ENCODE measurements around the gene ANKRD23. TPM values are rescaled to one million over a fixed set of nuclear protein-coding genes. Genes with fewer than 3 reads are reported as not detected.
"Not testable (repeated sequence)": the region's sequence is repeated elsewhere in the genome, so short reads cannot be mapped to it uniquely, and the experiment has no call there.

ANKRD23 gene
- polyA plus RNA-seq, 1 of the 3 experiments (the other 2 are of a cell fraction), result 3.1 TPM

GRCh38 chr2:96863575-96864342 lies 19.9 kb upstream of the ANKRD23 start:
- no peak overlapping the region for H3K4me2 ChIP-seq
- peaks cover 0 to 22% of the 10 kb centered on the region in 2 experiments; a peak in 1 of 4 replicates for H3K4me1 ChIP-seq (ENCODE audit: control insufficient read depth in 1 of 2, insufficient read depth in 2 of 2, low read depth in 1 of 2, low read length in 1 of 2)
- no peaks in the 10 kb centered on the region for H3K27me3 ChIP-seq (ENCODE audit: insufficient read depth)
- CTCF ChIA-PET, result interaction anchor here (0.9 to 6.8 kb wide), 4 partner anchors 12 to 248 kb away, joined by 3 to 93 read pairs (median 3); no protein-coding TSS in a partner anchor
- no peaks in the 10 kb centered on the region for H3K9me2 ChIP-seq
- peaks cover 12% of the 10 kb centered on the region for H3F3A ChIP-seq (replicated peaks; ENCODE audit: insufficient read depth)
- peaks cover 5 to 66% of the 10 kb centered on the region in 2 experiments for H3K36me3 ChIP-seq (replicated peaks in 1 of 2; ENCODE audit: control insufficient read depth in 1 of 2, insufficient read depth in 2 of 2, low read length in 1 of 2)
- H3K27ac ChIP-seq (ENCODE audit: low read depth in 2 of 2, low read length in 1 of 2), result no peak overlapping the region
- H3K4me3 ChIP-seq (ENCODE audit: low read depth in 2 of 2, low read length in 1 of 2), result no peak overlapping the region
- H3K79me2 ChIP-seq (ENCODE audit: insufficient read depth), result peaks cover 34% of the 10 kb centered on the region
- TF ChIP-seq JUND (IDR thresholded peaks at IDR 0.05), result no peak
- TF ChIP-seq, protein P1, sequence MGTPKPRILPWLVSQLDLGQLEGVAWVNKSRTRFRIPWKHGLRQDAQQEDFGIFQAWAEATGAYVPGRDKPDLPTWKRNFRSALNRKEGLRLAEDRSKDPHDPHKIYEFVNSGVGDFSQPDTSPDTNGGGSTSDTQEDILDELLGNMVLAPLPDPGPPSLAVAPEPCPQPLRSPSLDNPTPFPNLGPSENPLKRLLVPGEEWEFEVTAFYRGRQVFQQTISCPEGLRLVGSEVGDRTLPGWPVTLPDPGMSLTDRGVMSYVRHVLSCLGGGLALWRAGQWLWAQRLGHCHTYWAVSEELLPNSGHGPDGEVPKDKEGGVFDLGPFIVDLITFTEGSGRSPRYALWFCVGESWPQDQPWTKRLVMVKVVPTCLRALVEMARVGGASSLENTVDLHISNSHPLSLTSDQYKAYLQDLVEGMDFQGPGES (IDR thresholded peaks at IDR 0.05; ENCODE audit: low read depth, low read length), result no peak
- no peak for TF ChIP-seq CHD2 (IDR thresholded peaks at IDR 0.05; ENCODE audit: low read length, partially characterized antibody)
- TF ChIP-seq GATA2 (CRISPR knock-in tag; IDR thresholded peaks at IDR 0.05), result no peak
- TF ChIP-seq FOXJ3 (CRISPR knock-in tag; IDR thresholded peaks at IDR 0.05), result no peak
- TF ChIP-seq NRF1 (IDR thresholded peaks at IDR 0.05; ENCODE audit: low read depth, low read length), result no peak
- no peak for TF ChIP-seq NFIC (IDR thresholded peaks at IDR 0.05; ENCODE audit: borderline replicate concordance)
- TF ChIP-seq ELF1 (IDR thresholded peaks at IDR 0.05), result no peak
- no peak for TF ChIP-seq EZH2phosphoT487 (IDR thresholded peaks at IDR 0.05; ENCODE audit: borderline replicate concordance, low read depth)
- TF ChIP-seq YY1 (IDR thresholded peaks at IDR 0.05; ENCODE audit: low read depth), result no peak
- no peak for TF ChIP-seq SIN3A (IDR thresholded peaks at IDR 0.05; ENCODE audit: borderline replicate concordance, low read depth, low read length)
- WGBS (ENCODE audit: low lambda C conversion rate), result 94% methylated on average over 15 of the region's 19 CpGs
- DNase-seq, result no peak
- POLR2A ChIA-PET, result interaction anchor here (0.6 kb wide), 1 partner anchor 63 kb away, joined by 4 read pairs; no protein-coding TSS in a partner anchor
- no peak overlapping the region for H3K9ac ChIP-seq
- H4K20me1 ChIP-seq (ENCODE audit: insufficient read depth), result peaks cover 30% of the 10 kb centered on the region; the same call in 1 of the 2 replicates
- H2AFZ ChIP-seq (ENCODE audit: low read depth), result no peak overlapping the region
- H3K9me3 ChIP-seq, result no peaks in the 10 kb centered on the region

DNA sequence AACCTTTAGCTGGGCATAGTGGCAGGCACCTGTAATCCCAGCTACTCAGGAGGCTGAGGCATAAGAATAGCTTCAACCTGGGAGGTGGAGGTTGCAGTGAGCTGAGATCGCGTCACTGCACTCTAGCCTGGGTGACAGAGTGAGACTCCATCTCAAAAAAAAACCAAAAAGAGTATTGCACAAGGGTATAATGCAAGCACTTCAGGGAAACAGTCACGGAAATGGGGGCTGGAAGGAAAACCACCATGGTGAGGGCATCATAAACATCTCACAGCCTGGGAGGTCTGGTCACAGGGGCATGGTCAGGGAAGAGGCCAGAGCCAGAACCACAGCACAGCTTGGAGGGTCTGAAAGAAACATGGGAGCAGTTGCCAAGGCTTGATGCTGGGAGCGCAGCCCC lies 19.2 kb upstream of the ANKRD23 start:
- Histone ChIP-seq H3K4me1 (ENCODE audit: control insufficient read depth in 1 of 2, insufficient read depth in 2 of 2, low read depth in 1 of 2, low read length in 1 of 2) (peaks cover 0 to 25% of the 10 kb centered on the region in 2 experiments; a peak in 1 of 4 replicates), H3K36me3 (replicated peaks in 1 of 2; ENCODE audit: control insufficient read depth in 1 of 2, insufficient read depth in 2 of 2, low read length in 1 of 2) (peaks cover 5 to 66% of the 10 kb centered on the region in 2 experiments), H3F3A (replicated peaks; ENCODE audit: insufficient read depth) (peaks cover 17% of the 10 kb centered on the region), H4K20me1 (ENCODE audit: insufficient read depth) (peaks cover 30% of the 10 kb centered on the region; the same call in 1 of the 2 replicates), H3K79me2 (ENCODE audit: insufficient read depth) (peaks cover 27% of the 10 kb centered on the region)
- not testable (repeated sequence) for H3K27me3 ChIP-seq (ENCODE audit: insufficient read depth); H3K9me3 ChIP-seq; DNase-seq; H3K9ac ChIP-seq; H3K4me3 ChIP-seq (ENCODE audit: low read depth in 2 of 2, low read length in 1 of 2); H2AFZ ChIP-seq (ENCODE audit: low read depth); H3K4me2 ChIP-seq; H3K9me2 ChIP-seq; H3K27ac ChIP-seq (ENCODE audit: low read depth in 2 of 2, low read length in 1 of 2)
- POLR2A ChIA-PET, result interaction anchor here (0.6 kb wide), 1 partner anchor 62 kb away, joined by 4 read pairs; no protein-coding TSS in a partner anchor
- CTCF ChIA-PET, result interaction anchor here (1.1 to 8.1 kb wide), 2 partner anchors 13 to 89 kb away, joined by 3 to 332 read pairs; no protein-coding TSS in a partner anchor
- 94% methylated on average over 4 of the region's 4 CpGs for WGBS (ENCODE audit: low lambda C conversion rate)
